Endothelial cell of umbilical vein (primary cell): ENCODE results near the gene KATNIP. TPM values are rescaled to one million over a fixed set of nuclear protein-coding genes. Genes with fewer than 3 reads are reported as not detected.

Source experiments
- BruUV-seq: library from RNA; stranded (reverse); fragments of 400-500 nt; replicated peaks from 2 replicates; lab custom pipeline; 2021; lab: Mats Ljungman, UMichigan
- CTCF ChIA-PET: fragments of 300-600, 350-600 bp; sonication (Branson Sonifier 250); formaldehyde crosslinking; loops from one replicate; lab custom pipeline; 2021; ENCODE audit warnings: antibody characterized with exemption, inconsistent platforms; lab: Charles Lee
- POLR2A ChIA-PET: fragments of 300-600, 350-600 bp; sonication (Branson Sonifier 250); formaldehyde crosslinking; loops from one replicate; lab custom pipeline; 2021; ENCODE audit warnings: antibody characterized with exemption, inconsistent platforms; lab: Charles Lee
- DNase-seq: peaks from one replicate; pipeline ENCODE4 v3.0.0-alpha.2; 2011; ENCODE audit warnings: low read depth, low spot score
- FAIRE-seq: peaks from 2 replicates; lab custom pipeline; 2011; peaks lifted over from hg19 to GRCh38; lab: Jason Lieb, UNC
- H2AFZ ChIP-seq: 2 replicates; pipeline ENCODE4 v1.6.0; 2012; ENCODE audit warnings: low read depth, low read length, control low read depth, inconsistent platforms
- H3K27ac ChIP-seq: 2 replicates; pipeline ENCODE4 v1.5.1; 2011; ENCODE audit warnings: low read depth, mild to moderate bottlenecking, control low read depth, low read length, moderate library complexity; ENCODE audit not compliant: insufficient read depth
- H3K27me3 ChIP-seq, 2 experiments: 2 replicates each; pipeline versions ENCODE4 v1.6.0 to v1.6.1; 2011; ENCODE audit warnings: low read length in 2 of 2, mixed read lengths in 1 of 2; ENCODE audit not compliant: control insufficient read depth in 2 of 2, insufficient read depth in 2 of 2
- H3K36me3 ChIP-seq, 2 experiments: 2 replicates in 1 of 2; 3 replicates in 1 of 2; pipeline ENCODE4 v1.5.1; 2011; ENCODE audit warnings: low read length in 2 of 2, mild to moderate bottlenecking in 1 of 2, moderate library complexity in 1 of 2; ENCODE audit not compliant: control insufficient read depth in 2 of 2, insufficient read depth in 2 of 2; ENCODE audit errors: extremely low read depth in 1 of 2
- H3K4me1 ChIP-seq: 3 replicates; pipeline ENCODE4 v1.5.1; 2011; ENCODE audit warnings: mild to moderate bottlenecking, low read length; ENCODE audit not compliant: control insufficient read depth, insufficient read depth; ENCODE audit errors: extremely low read depth
- H3K4me2 ChIP-seq: 2 replicates; pipeline ENCODE4 v1.6.1; 2011; ENCODE audit warnings: low read length, control low read depth, mixed read lengths; ENCODE audit not compliant: insufficient read depth
- H3K4me3 ChIP-seq, 3 experiments: fragments of 200-600 bp in 1 of 3; sonication (generic), shearing (Covaris generic) in 1 of 3; replicated peaks in 1 of 3; 2 replicates each; pipeline ENCODE4 v1.5.1; 2011 to 2016; ENCODE audit warnings: control low read depth in 3 of 3, low read length in 3 of 3, mild to moderate bottlenecking in 2 of 3, inconsistent platforms in 1 of 3, low read depth in 1 of 3, moderate library complexity in 1 of 3; ENCODE audit not compliant: insufficient read depth in 1 of 3
- H3K79me2 ChIP-seq: 2 replicates; pipeline ENCODE4 v1.6.0; 2012; ENCODE audit warnings: low read length, inconsistent platforms; ENCODE audit not compliant: control insufficient read depth, insufficient read depth
- H3K9ac ChIP-seq: replicated peaks from 2 replicates; pipeline ENCODE3; 2011; ENCODE audit warnings: low read length, control low read depth; ENCODE audit not compliant: insufficient read depth; ENCODE audit errors: extremely low read depth
- H3K9me1 ChIP-seq: replicated peaks from 3 replicates; pipeline ENCODE4 v1.6.0; 2011; ENCODE audit warnings: mild to moderate bottlenecking, low read length; ENCODE audit not compliant: control insufficient read depth, insufficient read depth; ENCODE audit errors: extremely low read depth
- H3K9me3 ChIP-seq: replicated peaks from 2 replicates; pipeline ENCODE4 v1.5.1; 2012; ENCODE audit warnings: low read length, inconsistent platforms; ENCODE audit not compliant: control insufficient read depth, insufficient read depth
- H4K20me1 ChIP-seq: replicated peaks from 2 replicates; pipeline ENCODE3; 2011; ENCODE audit warnings: mild to moderate bottlenecking, low read length; ENCODE audit not compliant: control insufficient read depth, insufficient read depth; ENCODE audit errors: extremely low read depth
- EZH2 ChIP-seq: IDR thresholded peaks from 2 replicates; pipeline ENCODE4 v1.6.1; 2012; ENCODE audit warnings: borderline replicate concordance, low read depth, mild to moderate bottlenecking, moderate library complexity, low read length, inconsistent platforms; ENCODE audit not compliant: severe bottlenecking
- FOS ChIP-seq: IDR thresholded peaks from 2 replicates; pipeline ENCODE4 v1.6.1; 2011; ENCODE audit warnings: mild to moderate bottlenecking, low read length, moderate library complexity, borderline replicate concordance; ENCODE audit not compliant: insufficient read depth
- GATA2 ChIP-seq: IDR thresholded peaks from 2 replicates; pipeline ENCODE4 v1.7.0; 2011; ENCODE audit warnings: low read depth, mild to moderate bottlenecking, moderate library complexity, mixed read lengths, low read length; ENCODE audit not compliant: insufficient read length, insufficient read depth
- JUN ChIP-seq: IDR thresholded peaks from 2 replicates; pipeline ENCODE4 v1.6.1; 2011; ENCODE audit warnings: borderline replicate concordance, low read depth; ENCODE audit not compliant: insufficient read length, insufficient read depth
- POLR2A ChIP-seq: IDR thresholded peaks from 2 replicates; pipeline ENCODE4 v1.6.1; 2012; ENCODE audit warnings: low read depth, mild to moderate bottlenecking, control low read depth, low read length
- POLR2AphosphoS5 ChIP-seq: IDR thresholded peaks from 2 replicates; pipeline ENCODE4 v1.6.1; 2012; ENCODE audit warnings: low read depth, mild to moderate bottlenecking, control low read depth, low read length, moderate library complexity; ENCODE audit not compliant: insufficient read depth
- dilution Hi-C: fragments of 300-500 bp; cut with MboI; formaldehyde crosslinking; loops from one replicate; pipeline ENCODE4 v1.15.0; 2019; ENCODE audit warnings: low sequenced_read_pairs; ENCODE audit not compliant: extremely low pct_ligation_motif_present
- intact Hi-C: fragments of 100-400 bp; cut with micrococcal nuclease; formaldehyde crosslinking; loops from one replicate; pipeline ENCODE4 v1.10.0; 2022
- polyA plus RNA-seq, 4 experiments: library from polyadenylated mRNA; depleted of rRNA in 3 of 4; stranded (reverse) in 3 of 4; unstranded in 1 of 4; fragments of >200 nt; gene quantifications; 2 replicates each; pipeline versions ENCODE4 v1.2.1 to v1.2.3, GENCODE V29; 2011 to 2012; ENCODE audit warnings: missing spikeins in 1 of 4
- total RNA-seq: library from RNA; stranded (reverse); gene quantifications from 2 replicates; pipeline ENCODE4 v1.2.3, GENCODE V29; 2021
- TF ChIP-seq, protein P1 (sequence below): IDR thresholded peaks from 2 replicates; pipeline ENCODE4 v1.6.1; 2011; ENCODE audit not compliant: insufficient read depth, insufficient read length
- TF ChIP-seq, protein P2 (sequence below), 2 donors: IDR thresholded peaks; 1 replicate in 1 of 2; 2 replicates in 1 of 2; pipeline ENCODE4 v1.5.1; 2011; ENCODE audit warnings: low read length in 2 of 2, mild to moderate bottlenecking in 2 of 2, moderate library complexity in 2 of 2, control low read depth in 1 of 2, inconsistent platforms in 1 of 2, low read depth in 1 of 2; ENCODE audit not compliant: insufficient read depth in 1 of 2; ENCODE audit errors: extremely low read depth in 1 of 2

Gene KATNIP
- total and polyA plus RNA-seq, 2 donors (not counting 3 experiments of a cell fraction or from before 2014, with no cell fraction given): 14.7 to 30.7 TPM

GRCh38 chr16:27539120-27539519, 10.8 kb upstream of the KATNIP start:
- CTCF ChIA-PET: interaction anchor here (1.5 kb wide), 1 partner anchor 8 kb away, joined by 3 read pairs; no protein-coding TSS in a partner anchor
- no peaks in the 10 kb centered on the region for H3K9me3 ChIP-seq
- H3K79me2 ChIP-seq: no peaks in the 10 kb centered on the region
- H4K20me1 ChIP-seq: no peaks in the 10 kb centered on the region
- peaks cover 2% of the 10 kb centered on the region for H3K4me1 ChIP-seq
- peaks cover 21 to 37% of the 10 kb centered on the region in 2 experiments for H3K36me3 ChIP-seq
- POLR2A ChIA-PET: no interaction called here
- FAIRE-seq: no peak
- H3K27me3 ChIP-seq: no peaks in the 10 kb centered on the region
- H3K9me1 ChIP-seq: no peaks in the 10 kb centered on the region
- dilution Hi-C loops (no loop called here), intact Hi-C loops (no loop called here)
- no peak overlapping the region for H2AFZ ChIP-seq
- H3K9ac ChIP-seq: no peak overlapping the region
- no peak overlapping the region for H3K4me2 ChIP-seq
- BruUV-seq: no TSS peak
- H3K4me3 ChIP-seq: no peak overlapping the region
- TF ChIP-seq POLR2A: no peak
- no peak for DNase-seq
- no peak overlapping the region for H3K27ac ChIP-seq

DNA sequence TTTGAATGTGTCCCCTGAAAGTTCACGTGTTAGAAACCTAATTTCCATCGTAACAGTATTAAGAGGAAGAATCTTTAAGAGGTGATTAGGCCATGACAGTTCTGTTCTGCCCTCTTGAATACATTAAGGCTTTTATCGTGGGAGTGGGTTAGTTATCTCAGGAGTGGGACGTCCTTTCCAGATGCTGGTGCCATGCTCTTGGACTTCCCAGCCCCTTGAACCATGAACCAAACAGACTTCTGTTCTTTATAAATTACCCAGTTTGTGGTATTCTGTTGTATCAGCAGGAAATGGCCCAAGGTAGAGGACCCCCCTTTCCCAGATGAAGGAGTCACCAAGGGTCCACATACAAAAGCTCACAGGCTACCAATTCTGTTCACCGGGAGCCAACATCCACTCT, 10.3 kb upstream of the KATNIP start:
- no peaks in the 10 kb centered on the region for H3K79me2 ChIP-seq
- TF ChIP-seq EZH2 (no peak), FOS (no peak), JUN (no peak), POLR2AphosphoS5 (no peak), POLR2A (no peak), GATA2 (no peak)
- TF ChIP-seq, protein P1, sequence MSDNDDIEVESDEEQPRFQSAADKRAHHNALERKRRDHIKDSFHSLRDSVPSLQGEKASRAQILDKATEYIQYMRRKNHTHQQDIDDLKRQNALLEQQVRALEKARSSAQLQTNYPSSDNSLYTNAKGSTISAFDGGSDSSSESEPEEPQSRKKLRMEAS: no peak
- TF ChIP-seq, protein P2, sequence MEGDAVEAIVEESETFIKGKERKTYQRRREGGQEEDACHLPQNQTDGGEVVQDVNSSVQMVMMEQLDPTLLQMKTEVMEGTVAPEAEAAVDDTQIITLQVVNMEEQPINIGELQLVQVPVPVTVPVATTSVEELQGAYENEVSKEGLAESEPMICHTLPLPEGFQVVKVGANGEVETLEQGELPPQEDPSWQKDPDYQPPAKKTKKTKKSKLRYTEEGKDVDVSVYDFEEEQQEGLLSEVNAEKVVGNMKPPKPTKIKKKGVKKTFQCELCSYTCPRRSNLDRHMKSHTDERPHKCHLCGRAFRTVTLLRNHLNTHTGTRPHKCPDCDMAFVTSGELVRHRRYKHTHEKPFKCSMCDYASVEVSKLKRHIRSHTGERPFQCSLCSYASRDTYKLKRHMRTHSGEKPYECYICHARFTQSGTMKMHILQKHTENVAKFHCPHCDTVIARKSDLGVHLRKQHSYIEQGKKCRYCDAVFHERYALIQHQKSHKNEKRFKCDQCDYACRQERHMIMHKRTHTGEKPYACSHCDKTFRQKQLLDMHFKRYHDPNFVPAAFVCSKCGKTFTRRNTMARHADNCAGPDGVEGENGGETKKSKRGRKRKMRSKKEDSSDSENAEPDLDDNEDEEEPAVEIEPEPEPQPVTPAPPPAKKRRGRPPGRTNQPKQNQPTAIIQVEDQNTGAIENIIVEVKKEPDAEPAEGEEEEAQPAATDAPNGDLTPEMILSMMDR (IDR thresholded peaks at IDR 0.05; ENCODE audit: extremely low read depth in 1 of 2, insufficient read depth in 1 of 2, low read depth in 1 of 2, low read length in 2 of 2): no peak
- DNase-seq (no peak), FAIRE-seq (no peak)
- peaks cover 22 to 40% of the 10 kb centered on the region in 2 experiments for H3K36me3 ChIP-seq
- dilution Hi-C loops: no loop called here
- H3K27me3 ChIP-seq: no peaks in the 10 kb centered on the region
- ChIA-PET POLR2A (no interaction called here), CTCF (no interaction called here)
- no peaks in the 10 kb centered on the region for H3K9me1 ChIP-seq
- intact Hi-C loops: no loop called here
- H3K4me2 ChIP-seq: no peak overlapping the region
- H3K4me1 ChIP-seq: peaks cover 2% of the 10 kb centered on the region
- no peak overlapping the region for H3K27ac ChIP-seq
- H3K9me3 ChIP-seq: no peaks in the 10 kb centered on the region
- no peak overlapping the region for H3K4me3 ChIP-seq
- no peak overlapping the region for H3K9ac ChIP-seq
- no peaks in the 10 kb centered on the region for H4K20me1 ChIP-seq
- H2AFZ ChIP-seq: no peak overlapping the region
- no TSS peak for BruUV-seq
